HepG2 (cell line): ENCODE results near the gene CNPY1. TPM values are rescaled to one million over a fixed set of nuclear protein-coding genes. Genes with fewer than 3 reads are reported as not detected.

ENCODE experiments used
- ATAC-seq: fragments of 200-7000 bp; cut with Tn5 transposase; 3 replicates; pipeline ENCODE4 v1.9.1; 2020; ENCODE audit warnings: mild to moderate bottlenecking, moderate library complexity
- BruUV-seq: library from RNA; stranded (reverse); fragments of 400-500 nt; replicated peaks from 2 replicates; lab custom pipeline; 2021; lab: Mats Ljungman, UMichigan
- CTCF ChIA-PET: fragments of 300-600 bp; formaldehyde crosslinking; extraction: SDS; loops from one replicate; lab custom pipeline; 2021; ENCODE audit warnings: low total read pairs, inconsistent platforms, low intra/inter-chr PET ratio; lab: Yijun Ruan, JAX
- POLR2A ChIA-PET: fragments of 350-600 bp; sonication (Branson Sonifier 250); formaldehyde crosslinking; loops from one replicate; lab custom pipeline; 2020; ENCODE audit warnings: antibody characterized with exemption, inconsistent platforms; lab: Yijun Ruan, JAX
- DNase-seq: peaks from one replicate; pipeline ENCODE4 v3.0.0-alpha.2; 2015; ENCODE audit warnings: low spot score
- FAIRE-seq: peaks from 3 replicates; lab custom pipeline; 2011; peaks lifted over from hg19 to GRCh38; lab: Jason Lieb, UNC
- H2AFZ ChIP-seq: one replicate; pipeline ENCODE4 v1.6.1; 2011; ENCODE audit warnings: low read length, inconsistent platforms
- H3K27ac ChIP-seq: fragments of 300-600 bp; 3 replicates; pipeline ENCODE4 v1.8.0; 2011; ENCODE audit warnings: mixed run types, mild to moderate bottlenecking, mixed read lengths, low read length, inconsistent platforms; ENCODE audit not compliant: insufficient read depth; ENCODE audit errors: extremely low read length
- H3K27me3 ChIP-seq, 2 experiments: fragments of 200-600 bp in 1 of 2; 2 replicates in 1 of 2; 3 replicates in 1 of 2; pipeline versions ENCODE4 v1.6.0 to v1.8.0; 2011; ENCODE audit warnings: low read length in 2 of 2, mild to moderate bottlenecking in 2 of 2, moderate library complexity in 2 of 2, inconsistent platforms in 1 of 2; ENCODE audit not compliant: insufficient read depth in 2 of 2, control insufficient read depth in 1 of 2
- H3K36me3 ChIP-seq, 2 experiments: fragments of 200-600 bp in 1 of 2; replicated peaks in 1 of 2; 2 replicates in 1 of 2; 3 replicates in 1 of 2; pipeline versions ENCODE4 v1.5.1 to v1.8.0; 2011; ENCODE audit warnings: low read length in 2 of 2, inconsistent platforms in 1 of 2; ENCODE audit not compliant: insufficient read depth in 2 of 2, control insufficient read depth in 1 of 2
- H3K4me1 ChIP-seq: 2 replicates; pipeline ENCODE4 v1.5.1; 2012; ENCODE audit warnings: low read length, inconsistent platforms; ENCODE audit not compliant: insufficient read depth
- H3K4me2 ChIP-seq: 2 replicates; pipeline ENCODE4 v1.6.0; 2011; ENCODE audit warnings: low read depth, low read length, inconsistent platforms
- H3K4me3 ChIP-seq, 3 experiments: fragments of 200-600 bp in 1 of 3; sonication (generic), shearing (Covaris generic) in 1 of 3; replicated peaks in 1 of 3; 2 replicates each; pipeline ENCODE4 v1.5.1; 2011 to 2016; ENCODE audit warnings: low read length in 3 of 3, inconsistent platforms in 2 of 3, low read depth in 2 of 3, mild to moderate bottlenecking in 2 of 3, control low read depth in 1 of 3, mixed read lengths in 1 of 3; ENCODE audit not compliant: insufficient read depth in 1 of 3
- H3K79me2 ChIP-seq: one replicate; pipeline ENCODE4 v1.6.1; 2011; ENCODE audit warnings: low read length, inconsistent platforms; ENCODE audit not compliant: insufficient read depth
- H3K9ac ChIP-seq: 2 replicates; pipeline ENCODE4 v1.6.0; 2011; ENCODE audit warnings: mild to moderate bottlenecking, low read depth, low read length, inconsistent platforms; ENCODE audit not compliant: insufficient read depth
- H3K9me3 ChIP-seq: 2 replicates; pipeline ENCODE4 v1.5.1; 2012; ENCODE audit warnings: mild to moderate bottlenecking, low read length
- H4K20me1 ChIP-seq: 2 replicates; pipeline ENCODE4 v1.6.0; 2011; ENCODE audit warnings: inconsistent platforms, mild to moderate bottlenecking, low read length, moderate library complexity; ENCODE audit not compliant: insufficient read depth
- BRD4 ChIP-seq: sonication (generic); formaldehyde crosslinking; IDR thresholded peaks from 2 replicates; pipeline ENCODE4 v1.4.0; 2020; ENCODE audit warnings: missing genetic modification reagents
- ESRRA ChIP-seq: sonication (generic); formaldehyde crosslinking; IDR thresholded peaks from 2 replicates; pipeline ENCODE4 v1.5.1; 2020; ENCODE audit warnings: mild to moderate bottlenecking, low read depth, missing genetic modification reagents
- FOXJ3 ChIP-seq: sonication (generic); formaldehyde crosslinking; IDR thresholded peaks from 2 replicates; pipeline ENCODE4 v1.4.0; 2020; ENCODE audit warnings: missing genetic modification reagents, mild to moderate bottlenecking, borderline replicate concordance
- HCFC1 ChIP-seq: fragments of 150-350 bp; IDR thresholded peaks from 2 replicates; pipeline ENCODE4 v1.6.1; 2014; ENCODE audit warnings: low read depth, low read length
- HHEX ChIP-seq: IDR thresholded peaks from 2 replicates; pipeline ENCODE4 v1.6.1; 2016; ENCODE audit warnings: control low read depth
- MAF1 ChIP-seq: sonication (generic); formaldehyde crosslinking; IDR thresholded peaks from 2 replicates; pipeline ENCODE4 v1.5.0; 2020; ENCODE audit warnings: missing genetic modification reagents, borderline replicate concordance
- RBFOX2 ChIP-seq: fragments of 200-400 bp; formaldehyde crosslinking; IDR thresholded peaks from 2 replicates; pipeline ENCODE4 v1.6.1; 2017; ENCODE audit warnings: low read depth, mild to moderate bottlenecking, low read length
- SOX5 ChIP-seq: IDR thresholded peaks from 2 replicates; pipeline ENCODE4 v1.6.1; 2016; ENCODE audit warnings: borderline replicate concordance
- SRSF9 ChIP-seq: fragments of 200-400 bp; formaldehyde crosslinking; IDR thresholded peaks from 2 replicates; pipeline ENCODE4 v1.6.1; 2018; ENCODE audit warnings: borderline replicate concordance, mild to moderate bottlenecking, low read depth, low read length; ENCODE audit not compliant: insufficient read depth, poor library complexity, severe bottlenecking
- TBP ChIP-seq: sonication (generic); formaldehyde crosslinking; IDR thresholded peaks from 2 replicates; pipeline ENCODE4 v1.5.0; 2020; ENCODE audit warnings: missing genetic modification reagents
- ZBTB7B ChIP-seq: sonication (generic); formaldehyde crosslinking; IDR thresholded peaks from 2 replicates; pipeline ENCODE4 v1.4.0; 2020; ENCODE audit warnings: missing genetic modification reagents
- ZEB1 ChIP-seq: IDR thresholded peaks from 2 replicates; pipeline ENCODE4 v1.6.1; 2012; ENCODE audit warnings: mild to moderate bottlenecking, low read depth, inconsistent platforms; ENCODE audit not compliant: insufficient replicate concordance
- ZNF446 ChIP-seq: sonication (generic); formaldehyde crosslinking; IDR thresholded peaks from 2 replicates; pipeline ENCODE4 v1.5.0; 2020; ENCODE audit warnings: mild to moderate bottlenecking, missing genetic modification reagents
- ZNF678 ChIP-seq: sonication (generic); formaldehyde crosslinking; IDR thresholded peaks from 2 replicates; pipeline ENCODE4 v1.4.0; 2020; ENCODE audit warnings: mild to moderate bottlenecking, missing genetic modification reagents
- ZNF720 ChIP-seq: sonication (generic); formaldehyde crosslinking; IDR thresholded peaks from 2 replicates; pipeline ENCODE4 v1.4.0; 2020; ENCODE audit warnings: missing genetic modification reagents
- ZNF761 ChIP-seq: sonication (generic); formaldehyde crosslinking; conservative IDR thresholded peaks from 2 replicates; pipeline ENCODE4 v1.4.0; 2020; ENCODE audit warnings: mild to moderate bottlenecking, missing genetic modification reagents
- WGBS: methylation state at CpG from one replicate; pipeline ENCODE4 v1.1.6; 2017; ENCODE audit warnings: low lambda C conversion rate; 5-methylcytosine and 5-hydroxymethylcytosine counted together
- in situ Hi-C: cut with HindIII; loops from 2 replicates; pipeline ENCODE4 v1.10.0; 2017; ENCODE audit warnings: low pct_unique_long_range_greater_than_20kb; ENCODE audit not compliant: extremely low pct_ligation_motif_present
- intact Hi-C: fragments of 100-400 bp; cut with micrococcal nuclease; formaldehyde crosslinking; loops from one replicate; pipeline ENCODE4 v1.10.0; 2022; ENCODE audit not compliant: unreplicated experiment
- polyA plus RNA-seq, 8 experiments: library from polyadenylated mRNA; depleted of rRNA in 3 of 8; stranded (reverse) in 7 of 8; unstranded in 1 of 8; fragments of >200 nt; fragmentation: Illumina TruSeq in 4 of 8; extraction: Trizol in 4 of 8; gene quantifications; 2 replicates each; pipeline versions ENCODE4 v1.2.1 to v1.2.3, GENCODE V29; 2011 to 2016; ENCODE audit warnings: low read depth in 4 of 8, missing spikeins in 1 of 8, mixed read lengths in 1 of 8; ENCODE audit not compliant: insufficient read depth in 1 of 8
- total RNA-seq, 5 experiments: library from RNA; depleted of rRNA; stranded (reverse); fragments of >200 nt; fragmentation: Illumina TruSeq; extraction: Trizol; gene quantifications; 2 replicates each; pipeline ENCODE4 v1.2.3, GENCODE V29; 2016; ENCODE audit warnings: low read depth in 1 of 5
- TF ChIP-seq, protein P1 (sequence below): sonication (generic); formaldehyde crosslinking; IDR thresholded peaks from 2 replicates; pipeline ENCODE4 v1.4.0; 2020; ENCODE audit warnings: missing genetic modification reagents, borderline replicate concordance

CNPY1 gene
- total and polyA plus RNA-seq, 2 of the 13 experiments (the other 11 are each of a cell fraction or from before 2014, with no cell fraction given) = not detected

DNA sequence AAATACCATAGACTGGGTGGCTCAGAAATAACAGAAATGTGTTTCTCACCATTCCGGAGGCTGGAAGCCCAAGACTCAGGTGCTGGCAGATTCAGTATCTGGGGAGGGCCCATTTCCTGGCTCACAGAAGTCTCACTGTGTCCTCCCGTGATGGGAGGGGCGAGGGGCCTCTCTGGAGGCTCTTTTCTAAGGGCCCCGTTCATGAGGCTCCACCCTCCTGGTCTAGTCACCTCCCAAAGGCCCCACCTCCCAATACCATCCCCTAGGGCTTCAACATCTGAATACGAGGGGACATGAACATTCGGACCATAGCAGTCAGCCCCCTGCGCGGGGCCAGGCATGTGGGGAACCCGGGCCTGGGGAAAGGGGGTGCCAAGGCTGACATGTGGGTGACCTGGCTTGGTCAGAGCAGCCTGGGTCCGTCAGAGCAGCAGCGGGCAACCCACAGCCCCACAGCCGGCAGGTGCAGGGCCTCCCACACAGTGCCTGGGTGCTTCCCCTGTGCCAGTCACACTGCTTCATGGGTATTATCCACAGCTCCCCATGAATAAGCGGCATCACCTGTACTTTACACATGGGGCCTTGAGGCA, 13.3 kb upstream of the CNPY1 start:
- BruUV-seq = no TSS peak

More for the DNA sequence above, 13.3 kb upstream of the CNPY1 start:
- no peaks in the 10 kb centered on the region for H4K20me1 ChIP-seq
- no peak overlapping the region for H3K27ac ChIP-seq
- TF ChIP-seq BRD4 (CRISPR knock-in tag) (no peak), ZBTB7B (CRISPR knock-in tag) (no peak), FOXJ3 (CRISPR knock-in tag) (no peak), ZNF678 (CRISPR knock-in tag) (no peak), HCFC1 (no peak), ZNF720 (no peak), SOX5 (CRISPR knock-in tag) (no peak), ZNF446 (CRISPR knock-in tag) (no peak), ESRRA (CRISPR knock-in tag) (no peak), MAF1 (no peak), TBP (no peak), ZEB1 (no peak), HHEX (CRISPR knock-in tag) (no peak), SRSF9 (no peak), ZNF761 (no peak), RBFOX2 (no peak)
- TF ChIP-seq, protein P1, sequence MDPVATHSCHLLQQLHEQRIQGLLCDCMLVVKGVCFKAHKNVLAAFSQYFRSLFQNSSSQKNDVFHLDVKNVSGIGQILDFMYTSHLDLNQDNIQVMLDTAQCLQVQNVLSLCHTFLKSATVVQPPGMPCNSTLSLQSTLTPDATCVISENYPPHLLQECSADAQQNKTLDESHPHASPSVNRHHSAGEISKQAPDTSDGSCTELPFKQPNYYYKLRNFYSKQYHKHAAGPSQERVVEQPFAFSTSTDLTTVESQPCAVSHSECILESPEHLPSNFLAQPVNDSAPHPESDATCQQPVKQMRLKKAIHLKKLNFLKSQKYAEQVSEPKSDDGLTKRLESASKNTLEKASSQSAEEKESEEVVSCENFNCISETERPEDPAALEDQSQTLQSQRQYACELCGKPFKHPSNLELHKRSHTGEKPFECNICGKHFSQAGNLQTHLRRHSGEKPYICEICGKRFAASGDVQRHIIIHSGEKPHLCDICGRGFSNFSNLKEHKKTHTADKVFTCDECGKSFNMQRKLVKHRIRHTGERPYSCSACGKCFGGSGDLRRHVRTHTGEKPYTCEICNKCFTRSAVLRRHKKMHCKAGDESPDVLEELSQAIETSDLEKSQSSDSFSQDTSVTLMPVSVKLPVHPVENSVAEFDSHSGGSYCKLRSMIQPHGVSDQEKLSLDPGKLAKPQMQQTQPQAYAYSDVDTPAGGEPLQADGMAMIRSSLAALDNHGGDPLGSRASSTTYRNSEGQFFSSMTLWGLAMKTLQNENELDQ (CRISPR knock-in tag) = no peak
- TF ChIP-seq, all 625 proteins: peak for 0
- FAIRE-seq (no peak), DNase-seq (no peak), ATAC-seq (no peak; the same call in 2 of the 3 replicates)
- 37% methylated on average over 5 of the region's 13 CpGs for WGBS
- H2AFZ ChIP-seq = no peak overlapping the region
- H3K9ac ChIP-seq = no peak overlapping the region
- H3K4me2 ChIP-seq = no peak overlapping the region
- ChIA-PET POLR2A (no interaction called here), CTCF (no interaction called here)
- intact Hi-C loops = no loop called here
- no peaks in the 10 kb centered on the region for H3K79me2 ChIP-seq
- H3K4me3 ChIP-seq = no peak overlapping the region
- peaks cover 0 to 37% of the 10 kb centered on the region in 2 experiments; a peak in 4 of 5 replicates for H3K27me3 ChIP-seq
- no peaks in the 10 kb centered on the region for H3K4me1 ChIP-seq
- in situ Hi-C loops = no loop called here
- no peaks in the 10 kb centered on the region for H3K36me3 ChIP-seq
- no peaks in the 10 kb centered on the region for H3K9me3 ChIP-seq
